Measurements from ENCODE around the gene ITPR1. TPM values are rescaled to one million over a fixed set of nuclear protein-coding genes. Genes with fewer than 3 reads are reported as not detected.

The ITPR1 gene
- total RNA-seq, 2 experiments from 2014 or later = 84.4 to 104 TPM

DNA sequence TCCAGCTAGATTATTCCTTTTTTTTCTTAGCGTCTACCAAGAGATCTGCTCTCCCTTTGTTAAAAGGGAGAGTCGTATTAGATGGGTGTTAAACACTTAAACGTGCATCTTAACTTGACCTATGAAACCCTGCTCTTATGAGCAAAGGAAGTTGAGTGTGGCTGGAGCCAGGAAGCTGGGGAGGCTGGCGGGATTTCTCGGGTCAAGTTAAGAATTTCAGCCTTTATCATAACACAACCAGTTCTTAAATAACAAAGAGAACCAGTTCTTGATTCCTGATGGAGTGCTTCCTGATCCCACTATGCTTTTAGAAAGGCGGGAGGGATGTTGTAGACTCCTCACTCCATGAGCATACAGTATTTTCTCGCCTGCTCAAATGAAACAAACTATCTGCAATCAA, 215.1 kb downstream of the ITPR1 start:
- DNase-seq (ENCODE audit: low spot score) = no peak
- H3K4me3 ChIP-seq (ENCODE audit: low read depth, low read length, poor library complexity, severe bottlenecking) = no peak overlapping the region
- H3K79me2 ChIP-seq (ENCODE audit: insufficient read depth, low read depth, low read length) = no peaks in the 10 kb centered on the region
- no peak overlapping the region for H3K27ac ChIP-seq (ENCODE audit: low read depth, low read length, poor library complexity, severe bottlenecking)
- H3K4me2 ChIP-seq (ENCODE audit: low read length) = no peak overlapping the region
- no peaks in the 10 kb centered on the region for H3K9me2 ChIP-seq (ENCODE audit: insufficient read depth, low read length)
- H3K36me3 ChIP-seq (ENCODE audit: insufficient read depth, low read length) = peaks cover 71% of the 10 kb centered on the region
- H4K20me1 ChIP-seq (ENCODE audit: insufficient read depth, low read length) = no peaks in the 10 kb centered on the region
- no peak overlapping the region for H2AFZ ChIP-seq (ENCODE audit: low read length)
- ChIA-PET POLR2A (interaction anchor here (0.6 kb wide), 1 partner anchor 381 kb away, joined by 3 read pairs; no protein-coding TSS in a partner anchor), CTCF (ENCODE audit: unreplicated experiment) (no interaction called here)
- H3K9me3 ChIP-seq (ENCODE audit: low read length) = no peaks in the 10 kb centered on the region
- intact Hi-C loops (cut with micrococcal nuclease; ENCODE audit: unreplicated experiment) = no loop called here
- BruUV-seq (replicated peaks) = no TSS peak
- TF ChIP-seq EZH2phosphoT487 (IDR thresholded peaks at IDR 0.05; ENCODE audit: borderline replicate concordance, low read depth, low read length) = no peak
- TF ChIP-seq, protein P1, sequence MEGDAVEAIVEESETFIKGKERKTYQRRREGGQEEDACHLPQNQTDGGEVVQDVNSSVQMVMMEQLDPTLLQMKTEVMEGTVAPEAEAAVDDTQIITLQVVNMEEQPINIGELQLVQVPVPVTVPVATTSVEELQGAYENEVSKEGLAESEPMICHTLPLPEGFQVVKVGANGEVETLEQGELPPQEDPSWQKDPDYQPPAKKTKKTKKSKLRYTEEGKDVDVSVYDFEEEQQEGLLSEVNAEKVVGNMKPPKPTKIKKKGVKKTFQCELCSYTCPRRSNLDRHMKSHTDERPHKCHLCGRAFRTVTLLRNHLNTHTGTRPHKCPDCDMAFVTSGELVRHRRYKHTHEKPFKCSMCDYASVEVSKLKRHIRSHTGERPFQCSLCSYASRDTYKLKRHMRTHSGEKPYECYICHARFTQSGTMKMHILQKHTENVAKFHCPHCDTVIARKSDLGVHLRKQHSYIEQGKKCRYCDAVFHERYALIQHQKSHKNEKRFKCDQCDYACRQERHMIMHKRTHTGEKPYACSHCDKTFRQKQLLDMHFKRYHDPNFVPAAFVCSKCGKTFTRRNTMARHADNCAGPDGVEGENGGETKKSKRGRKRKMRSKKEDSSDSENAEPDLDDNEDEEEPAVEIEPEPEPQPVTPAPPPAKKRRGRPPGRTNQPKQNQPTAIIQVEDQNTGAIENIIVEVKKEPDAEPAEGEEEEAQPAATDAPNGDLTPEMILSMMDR (conservative IDR thresholded peaks at IDR 0.05; ENCODE audit: low read length) = no peak
- no peaks in the 10 kb centered on the region for H3K4me1 ChIP-seq (ENCODE audit: insufficient read depth, low read length, poor library complexity, severe bottlenecking)

DNA sequence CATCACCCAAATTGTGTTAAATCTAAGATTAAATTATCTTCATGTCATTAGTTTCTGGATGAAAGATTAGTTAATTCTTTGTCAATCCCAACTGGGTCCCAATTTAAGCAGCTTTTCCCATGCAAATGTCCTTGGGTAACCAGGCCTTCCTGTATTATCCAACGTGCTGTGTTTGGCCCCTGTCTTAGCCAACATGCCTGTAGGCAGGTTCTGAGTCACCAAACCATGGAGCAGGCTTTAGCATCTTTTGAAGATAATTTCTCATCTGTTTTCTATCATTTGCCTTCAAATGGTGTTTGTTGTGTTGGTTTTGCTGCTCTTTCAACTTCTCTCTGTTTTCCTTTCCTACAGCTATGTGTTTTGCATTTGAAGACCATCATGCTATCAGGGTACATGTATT, 216.2 kb downstream of the ITPR1 start:
- Histone ChIP-seq H3K27ac (ENCODE audit: low read depth, low read length, poor library complexity, severe bottlenecking) (no peak overlapping the region), H4K20me1 (ENCODE audit: insufficient read depth, low read length) (no peaks in the 10 kb centered on the region), H3K9me3 (ENCODE audit: low read length) (no peaks in the 10 kb centered on the region), H3K4me2 (ENCODE audit: low read length) (no peak overlapping the region), H3K79me2 (ENCODE audit: insufficient read depth, low read depth, low read length) (no peaks in the 10 kb centered on the region), H3K4me3 (ENCODE audit: low read depth, low read length, poor library complexity, severe bottlenecking) (no peak overlapping the region), H3K9me2 (ENCODE audit: insufficient read depth, low read length) (no peaks in the 10 kb centered on the region), H2AFZ (ENCODE audit: low read length) (no peak overlapping the region), H3K4me1 (ENCODE audit: insufficient read depth, low read length, poor library complexity, severe bottlenecking) (no peaks in the 10 kb centered on the region), H3K36me3 (ENCODE audit: insufficient read depth, low read length) (peaks cover 66% of the 10 kb centered on the region)
- DNase-seq (ENCODE audit: low spot score) = no peak
- CTCF ChIA-PET (ENCODE audit: unreplicated experiment) = no interaction called here
- TF ChIP-seq EZH2phosphoT487 (IDR thresholded peaks at IDR 0.05; ENCODE audit: borderline replicate concordance, low read depth, low read length) = no peak
- TF ChIP-seq, protein P1 (conservative IDR thresholded peaks at IDR 0.05; ENCODE audit: low read length) = no peak
- POLR2A ChIA-PET = interaction anchor here (0.5 kb wide), 1 partner anchor 133 kb away, joined by 3 read pairs; no protein-coding TSS in a partner anchor
- BruUV-seq (replicated peaks) = no TSS peak
- intact Hi-C loops (cut with micrococcal nuclease; ENCODE audit: unreplicated experiment) = no loop called here

DNA sequence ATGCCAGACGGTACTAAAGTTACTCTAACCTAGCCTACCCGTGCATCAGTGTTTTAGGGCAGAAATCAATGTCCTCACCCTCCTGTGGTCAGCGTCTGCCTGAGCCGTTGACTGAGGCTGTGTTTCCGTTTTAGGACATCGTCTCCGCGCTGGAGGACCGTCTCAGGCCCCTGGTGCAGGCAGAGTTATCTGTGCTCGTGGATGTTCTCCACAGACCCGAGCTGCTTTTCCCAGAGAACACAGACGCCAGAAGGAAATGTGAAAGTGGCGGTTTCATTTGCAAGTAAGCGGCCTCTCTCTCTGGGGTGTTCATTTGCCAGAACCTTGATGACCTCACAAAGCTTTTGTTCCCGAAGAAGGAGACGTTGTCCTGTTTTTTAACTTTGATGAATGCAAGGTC, 217.0 kb downstream of the ITPR1 start:
- CTCF ChIA-PET (ENCODE audit: unreplicated experiment) = no interaction called here
- Histone ChIP-seq H3K79me2 (ENCODE audit: insufficient read depth, low read depth, low read length) (no peaks in the 10 kb centered on the region), H3K9me2 (ENCODE audit: insufficient read depth, low read length) (no peaks in the 10 kb centered on the region), H3K27ac (ENCODE audit: low read depth, low read length, poor library complexity, severe bottlenecking) (no peak overlapping the region), H3K9me3 (ENCODE audit: low read length) (no peaks in the 10 kb centered on the region), H3K4me2 (ENCODE audit: low read length) (no peak overlapping the region), H3K36me3 (ENCODE audit: insufficient read depth, low read length) (peaks cover 66% of the 10 kb centered on the region), H2AFZ (ENCODE audit: low read length) (no peak overlapping the region), H4K20me1 (ENCODE audit: insufficient read depth, low read length) (no peaks in the 10 kb centered on the region), H3K4me3 (ENCODE audit: low read depth, low read length, poor library complexity, severe bottlenecking) (no peak overlapping the region), H3K4me1 (ENCODE audit: insufficient read depth, low read length, poor library complexity, severe bottlenecking) (no peaks in the 10 kb centered on the region)
- DNase-seq (ENCODE audit: low spot score) = no peak
- TF ChIP-seq, protein P1 (conservative IDR thresholded peaks at IDR 0.05; ENCODE audit: low read length) = no peak
- TF ChIP-seq EZH2phosphoT487 (IDR thresholded peaks at IDR 0.05; ENCODE audit: borderline replicate concordance, low read depth, low read length) = no peak
- intact Hi-C loops (cut with micrococcal nuclease; ENCODE audit: unreplicated experiment) = loop anchor here (5.0 kb wide), 1 partner anchor 267 kb away; the partner anchor contains the start of gene BHLHE40
- no TSS peak for BruUV-seq (replicated peaks)
- POLR2A ChIA-PET = no interaction called here
